ENCODE data around the gene CYP46A1. TPM values are rescaled to one million over a fixed set of nuclear protein-coding genes. Genes with fewer than 3 reads are reported as not detected.

The CYP46A1 gene
- polyA plus RNA-seq, 1 donor = 1.5 TPM

DNA sequence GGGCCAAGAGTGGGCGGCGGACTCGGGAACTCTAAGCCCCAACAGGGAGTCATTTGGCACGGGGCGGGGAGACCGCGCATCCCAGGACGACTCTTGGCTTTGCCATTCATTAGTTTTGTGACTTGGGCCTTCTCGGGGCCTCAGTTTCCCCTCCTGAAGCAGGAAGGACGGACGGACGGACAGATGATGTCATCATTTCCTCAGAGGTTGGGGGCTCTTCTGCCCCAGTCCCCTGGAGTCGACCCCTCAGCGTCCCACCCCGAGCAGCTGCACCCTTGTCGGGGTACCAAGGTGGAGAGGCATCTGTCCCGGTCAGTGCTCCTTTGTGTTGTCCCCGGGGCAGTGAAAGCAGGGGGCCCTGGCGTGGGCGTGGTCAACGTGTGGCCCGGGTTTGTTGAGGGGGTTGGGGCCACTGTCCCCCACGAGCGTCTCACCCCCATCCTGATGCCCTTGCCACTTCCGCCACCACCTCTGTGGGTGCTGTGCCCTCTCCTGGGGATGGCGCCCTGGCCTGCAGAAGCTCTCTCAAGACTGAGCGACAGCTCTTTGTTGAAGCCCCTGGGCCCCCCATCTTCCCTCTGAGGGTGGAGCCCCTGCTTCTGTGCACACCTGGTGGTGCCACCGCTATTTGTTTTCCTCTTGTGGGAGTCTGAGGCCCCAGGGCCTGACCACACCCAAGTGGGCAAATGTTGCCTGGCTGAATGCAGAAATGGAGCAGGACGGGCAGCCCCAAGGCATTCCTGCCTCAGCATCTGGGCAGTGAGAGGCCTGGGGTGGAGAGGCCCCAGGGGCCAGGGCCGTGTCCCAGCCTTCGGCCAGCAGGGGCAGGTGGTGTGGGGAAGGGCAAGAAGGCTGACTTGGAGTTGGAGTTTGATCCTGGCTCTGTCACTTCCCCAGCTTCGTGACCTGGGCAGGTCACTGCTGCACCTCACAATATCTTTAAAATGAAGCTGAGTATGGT, 38.3 kb upstream of the CYP46A1 start:
- peaks cover 8% of the 10 kb centered on the region for H3K4me1 ChIP-seq (ENCODE audit: control insufficient read depth, insufficient read depth, low read length)
- H3K27ac ChIP-seq (ENCODE audit: low read length) = no peak overlapping the region
- peak overlapping the region; percentile 6 for H3K4me3 ChIP-seq (ENCODE audit: low read length)
- no CpG with 5 or more reads among the region's 32 CpGs for WGBS (ENCODE audit: insufficient coverage, low lambda C conversion rate)
- H3K27me3 ChIP-seq (ENCODE audit: control insufficient read depth, insufficient read depth, low read length) = peaks cover 32% of the 10 kb centered on the region
- DNase-seq = no peak
- H3K9me3 ChIP-seq (ENCODE audit: control insufficient read depth, low read depth, low read length) = no peaks in the 10 kb centered on the region
- no peaks in the 10 kb centered on the region for H3K36me3 ChIP-seq (ENCODE audit: control insufficient read depth, insufficient read depth, low read length)

DNA sequence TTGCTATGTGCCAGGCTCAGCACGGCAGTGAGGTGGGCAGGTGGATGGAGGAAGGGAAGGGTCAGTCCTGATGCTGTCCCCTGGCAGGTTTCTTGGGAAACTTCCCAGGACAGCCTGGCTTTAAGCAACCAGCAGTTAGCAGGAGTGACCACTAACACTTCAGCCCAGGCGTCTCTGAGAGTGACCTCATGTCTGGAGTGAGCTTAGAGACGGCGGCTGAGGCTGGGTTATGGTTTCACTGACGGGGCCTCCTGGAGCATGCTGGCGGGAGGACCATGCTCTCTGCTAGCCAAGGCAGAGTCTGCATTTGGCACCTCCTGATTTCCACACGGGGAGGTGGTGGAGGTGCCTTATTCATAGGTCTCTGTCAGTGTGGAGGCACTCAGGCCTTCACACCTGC, 36.7 kb upstream of the CYP46A1 start:
- no peaks in the 10 kb centered on the region for H3K9me3 ChIP-seq (ENCODE audit: control insufficient read depth, low read depth, low read length)
- no peak for DNase-seq

DNA sequence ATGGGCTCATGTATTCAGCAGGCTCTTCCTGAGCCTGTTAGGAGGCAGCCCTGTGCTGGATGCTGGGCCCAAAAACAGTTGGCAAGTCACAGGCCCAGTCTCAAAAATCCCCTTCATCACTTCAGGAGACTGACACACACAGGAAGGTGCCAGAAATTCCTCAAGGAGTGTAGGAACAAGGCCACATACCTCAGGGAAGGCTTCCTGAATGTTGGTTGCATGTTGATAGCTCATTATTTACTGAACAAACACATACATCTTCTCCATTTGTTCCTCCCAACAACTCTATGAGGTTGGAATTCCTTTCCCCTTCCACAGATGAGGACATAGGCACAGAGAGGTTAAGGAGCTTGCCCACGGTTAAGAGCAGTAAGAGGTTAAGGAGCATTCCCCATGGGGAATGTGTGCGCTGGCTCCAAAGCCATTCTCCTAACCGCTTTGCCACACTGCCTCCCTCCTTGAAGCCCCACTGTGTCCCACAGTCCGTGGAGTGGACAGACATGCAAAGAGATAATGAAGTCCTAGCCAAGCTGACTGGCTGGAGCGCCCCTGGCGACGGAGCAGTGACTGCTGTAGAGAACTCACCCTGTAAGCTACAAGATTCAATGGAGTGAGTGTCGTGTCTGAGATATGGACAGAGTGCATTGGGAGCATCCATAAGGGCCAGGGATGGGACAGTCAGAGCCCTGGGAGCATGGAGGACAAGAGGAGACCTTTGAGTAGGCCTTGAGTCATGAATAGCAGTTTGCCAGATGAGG, 35.9 kb upstream of the CYP46A1 start:
- H3K36me3 ChIP-seq (ENCODE audit: control insufficient read depth, insufficient read depth, low read length) = no peaks in the 10 kb centered on the region
- H3K4me3 ChIP-seq (ENCODE audit: low read length) = no peak overlapping the region
- H3K27ac ChIP-seq (ENCODE audit: low read length) = no peak overlapping the region
- H3K27me3 ChIP-seq (ENCODE audit: control insufficient read depth, insufficient read depth, low read length) = peaks cover 32% of the 10 kb centered on the region
- peaks cover 8% of the 10 kb centered on the region for H3K4me1 ChIP-seq (ENCODE audit: control insufficient read depth, insufficient read depth, low read length)
- H3K9me3 ChIP-seq (ENCODE audit: control insufficient read depth, low read depth, low read length) = no peaks in the 10 kb centered on the region
- no peak for DNase-seq
- no CpG with 5 or more reads among the region's 8 CpGs for WGBS (ENCODE audit: insufficient coverage, low lambda C conversion rate)

More for the DNA sequence above, 36.7 kb upstream of the CYP46A1 start:
- WGBS (ENCODE audit: insufficient coverage, low lambda C conversion rate) = no CpG with 5 or more reads among the region's 7 CpGs
- H3K36me3 ChIP-seq (ENCODE audit: control insufficient read depth, insufficient read depth, low read length) = no peaks in the 10 kb centered on the region
- H3K27me3 ChIP-seq (ENCODE audit: control insufficient read depth, insufficient read depth, low read length) = peaks cover 32% of the 10 kb centered on the region
- no peak overlapping the region for H3K27ac ChIP-seq (ENCODE audit: low read length)
- peaks cover 8% of the 10 kb centered on the region for H3K4me1 ChIP-seq (ENCODE audit: control insufficient read depth, insufficient read depth, low read length)
- H3K4me3 ChIP-seq (ENCODE audit: low read length) = no peak overlapping the region

DNA sequence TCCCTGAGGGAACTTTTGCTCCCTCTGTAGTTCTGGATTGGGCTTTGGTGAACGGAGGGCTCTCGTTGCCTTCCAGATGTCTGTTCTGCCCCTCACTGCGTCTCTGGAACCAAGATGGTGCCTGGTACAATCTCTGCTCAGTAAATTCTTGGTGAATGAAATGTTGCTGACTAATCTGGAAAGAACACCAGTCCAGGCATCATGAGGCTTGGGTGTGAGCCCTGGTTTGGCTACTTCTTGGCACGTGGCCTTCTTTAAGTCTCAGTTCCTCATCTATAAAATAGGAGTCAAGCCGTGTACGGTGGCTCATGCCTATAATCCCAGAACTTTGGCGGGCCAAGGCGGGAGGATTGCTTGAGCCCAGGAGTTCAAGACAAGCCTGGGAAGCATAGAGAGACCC, 34.9 kb upstream of the CYP46A1 start:
- Histone ChIP-seq H3K4me1 (ENCODE audit: control insufficient read depth, insufficient read depth, low read length) (peaks cover 8% of the 10 kb centered on the region), H3K27ac (ENCODE audit: low read length) (no peak overlapping the region), H3K9me3 (ENCODE audit: control insufficient read depth, low read depth, low read length) (no peaks in the 10 kb centered on the region), H3K27me3 (ENCODE audit: control insufficient read depth, insufficient read depth, low read length) (peaks cover 27% of the 10 kb centered on the region), H3K4me3 (ENCODE audit: low read length) (no peak overlapping the region), H3K36me3 (ENCODE audit: control insufficient read depth, insufficient read depth, low read length) (no peaks in the 10 kb centered on the region)
- WGBS (ENCODE audit: insufficient coverage, low lambda C conversion rate) = 90% methylated on average over 2 of the region's 8 CpGs
- no peak for DNase-seq

DNA sequence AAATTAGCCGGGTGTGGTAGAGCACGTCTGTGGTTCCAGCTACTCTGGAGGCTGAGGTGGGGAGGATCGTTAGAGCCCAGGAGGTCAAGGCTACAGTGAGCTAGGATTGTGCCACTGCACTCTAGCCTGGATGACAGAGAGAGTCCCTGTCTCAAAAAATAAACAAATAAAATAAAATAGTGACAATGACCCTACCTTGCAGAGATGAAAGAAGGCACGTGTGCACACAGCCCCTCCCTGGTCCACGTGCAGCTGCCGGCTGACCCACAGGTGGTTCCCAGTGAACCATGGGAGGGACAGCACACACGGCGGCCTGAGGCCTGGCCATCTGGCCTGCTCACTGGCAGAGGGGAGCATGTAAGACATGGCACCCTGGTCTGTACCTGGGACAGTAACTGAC, 34.5 kb upstream of the CYP46A1 start:
- DNase-seq = no peak
- Histone ChIP-seq H3K4me1 (ENCODE audit: control insufficient read depth, insufficient read depth, low read length) (peaks cover 6% of the 10 kb centered on the region), H3K4me3 (ENCODE audit: low read length) (no peak overlapping the region), H3K9me3 (ENCODE audit: control insufficient read depth, low read depth, low read length) (no peaks in the 10 kb centered on the region), H3K27ac (ENCODE audit: low read length) (no peak overlapping the region), H3K36me3 (ENCODE audit: control insufficient read depth, insufficient read depth, low read length) (no peaks in the 10 kb centered on the region), H3K27me3 (ENCODE audit: control insufficient read depth, insufficient read depth, low read length) (peaks cover 22% of the 10 kb centered on the region)
- WGBS (ENCODE audit: insufficient coverage, low lambda C conversion rate) = no CpG with 5 or more reads among the region's 8 CpGs

DNA sequence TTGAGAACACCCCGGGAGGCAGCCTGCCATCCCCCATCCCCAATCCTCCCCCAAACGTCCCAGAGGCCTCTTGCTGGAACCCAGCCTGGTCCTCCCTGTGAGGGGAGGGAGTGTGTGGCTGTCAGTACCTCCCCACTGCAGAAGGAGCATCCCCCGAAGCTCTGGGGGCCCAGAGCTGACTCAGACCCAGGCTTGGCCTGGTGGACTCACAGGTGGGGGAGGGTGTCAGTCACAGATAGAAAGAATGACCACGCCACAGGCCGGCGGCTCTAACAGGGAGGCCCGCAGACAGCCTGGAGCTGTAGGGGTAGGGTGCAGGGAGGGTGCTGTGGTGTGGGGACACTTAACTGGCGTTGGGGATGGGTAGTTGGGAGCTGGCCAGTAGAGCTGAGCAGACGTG, 33.9 kb upstream of the CYP46A1 start:
- H3K27ac ChIP-seq (ENCODE audit: low read length) = no peak overlapping the region
- peaks cover 4% of the 10 kb centered on the region for H3K4me1 ChIP-seq (ENCODE audit: control insufficient read depth, insufficient read depth, low read length)
- H3K36me3 ChIP-seq (ENCODE audit: control insufficient read depth, insufficient read depth, low read length) = no peaks in the 10 kb centered on the region
- H3K9me3 ChIP-seq (ENCODE audit: control insufficient read depth, low read depth, low read length) = no peaks in the 10 kb centered on the region
- 90% methylated on average over 2 of the region's 9 CpGs for WGBS (ENCODE audit: insufficient coverage, low lambda C conversion rate)
- DNase-seq = no peak
- H3K27me3 ChIP-seq (ENCODE audit: control insufficient read depth, insufficient read depth, low read length) = peaks cover 19% of the 10 kb centered on the region
- H3K4me3 ChIP-seq (ENCODE audit: low read length) = no peak overlapping the region

DNA sequence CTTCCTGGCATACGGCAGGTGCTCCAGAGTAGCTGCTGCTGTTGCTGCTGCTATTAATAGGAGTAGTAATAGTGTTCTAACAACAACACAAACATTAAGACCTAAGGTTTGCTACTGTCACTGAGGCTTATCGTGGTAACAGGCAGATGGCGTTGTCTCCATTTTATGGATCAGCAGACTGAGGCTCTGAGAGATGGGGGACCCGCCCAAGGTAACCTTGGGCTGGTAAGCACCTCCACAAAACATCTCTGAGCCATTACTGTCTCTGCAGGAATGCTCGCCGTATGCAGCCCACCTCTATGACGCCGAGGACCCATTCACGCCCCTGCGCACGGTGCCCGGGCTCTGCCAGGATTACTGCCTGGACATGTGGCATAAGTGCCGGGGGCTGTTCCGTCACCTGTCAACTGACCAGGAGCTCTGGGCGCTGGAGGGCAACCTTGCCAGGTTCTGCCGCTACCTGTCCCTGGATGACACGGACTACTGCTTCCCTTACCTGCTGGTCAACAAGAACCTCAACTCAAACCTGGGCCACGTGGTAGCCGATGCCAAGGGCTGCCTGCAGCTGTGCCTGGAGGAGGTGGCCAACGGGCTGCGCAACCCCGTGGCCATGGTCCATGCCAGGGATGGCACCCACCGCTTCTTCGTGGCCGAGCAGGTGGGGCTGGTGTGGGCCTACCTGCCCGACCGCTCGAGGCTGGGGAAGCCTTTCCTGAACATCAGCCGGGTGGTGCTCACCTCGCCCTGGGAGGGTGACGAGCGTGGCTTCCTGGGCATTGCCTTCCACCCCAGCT, 31.9 kb upstream of the CYP46A1 start:
- WGBS (ENCODE audit: insufficient coverage, low lambda C conversion rate) = no CpG with 5 or more reads among the region's 32 CpGs
- Histone ChIP-seq H3K27me3 (ENCODE audit: control insufficient read depth, insufficient read depth, low read length) (peaks cover 22% of the 10 kb centered on the region), H3K36me3 (ENCODE audit: control insufficient read depth, insufficient read depth, low read length) (no peaks in the 10 kb centered on the region), H3K4me1 (ENCODE audit: control insufficient read depth, insufficient read depth, low read length) (no peaks in the 10 kb centered on the region), H3K27ac (ENCODE audit: low read length) (no peak overlapping the region), H3K9me3 (ENCODE audit: control insufficient read depth, low read depth, low read length) (no peaks in the 10 kb centered on the region), H3K4me3 (ENCODE audit: low read length) (no peak overlapping the region)
- DNase-seq = no peak

DNA sequence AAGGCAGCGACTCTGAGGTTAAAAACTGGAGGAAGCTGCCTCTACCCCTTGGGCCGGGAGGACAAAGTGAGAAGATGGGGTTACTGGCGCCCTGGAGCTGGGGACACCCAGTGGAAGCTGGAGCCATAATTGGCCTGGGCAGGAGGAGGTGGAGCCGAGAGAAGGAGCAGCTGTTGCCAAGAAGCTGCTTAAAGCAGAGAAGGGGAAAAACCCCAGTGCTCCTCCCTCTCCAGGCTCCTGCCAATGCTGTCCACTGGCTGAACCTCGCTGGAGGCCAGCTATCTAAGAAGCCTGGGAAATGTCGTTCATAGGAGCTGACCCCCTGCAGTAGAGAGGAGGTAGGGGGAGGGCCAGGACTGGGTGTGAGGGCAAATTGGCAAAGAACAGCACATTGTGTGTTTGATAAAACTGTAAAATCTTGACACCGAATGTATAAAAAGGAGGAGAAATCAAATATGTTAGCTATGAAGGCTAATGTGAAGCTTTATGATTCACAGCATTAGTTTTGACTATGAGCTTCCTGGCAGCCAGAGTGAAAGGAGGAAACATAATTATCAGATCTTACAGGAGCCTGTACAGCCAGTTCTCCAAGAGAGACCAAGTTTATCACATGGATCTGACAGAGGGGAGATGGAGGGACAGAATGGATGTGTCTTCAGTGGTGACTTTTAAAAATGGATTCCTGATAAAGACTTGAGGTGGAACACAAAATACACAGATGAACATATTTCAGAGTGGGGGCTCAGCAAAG, 29.7 kb upstream of the CYP46A1 start:
- DNase-seq = peak in 1 of 2 donors; percentile 39
- peaks cover 36% of the 10 kb centered on the region for H3K27me3 ChIP-seq (ENCODE audit: control insufficient read depth, insufficient read depth, low read length)

DNA sequence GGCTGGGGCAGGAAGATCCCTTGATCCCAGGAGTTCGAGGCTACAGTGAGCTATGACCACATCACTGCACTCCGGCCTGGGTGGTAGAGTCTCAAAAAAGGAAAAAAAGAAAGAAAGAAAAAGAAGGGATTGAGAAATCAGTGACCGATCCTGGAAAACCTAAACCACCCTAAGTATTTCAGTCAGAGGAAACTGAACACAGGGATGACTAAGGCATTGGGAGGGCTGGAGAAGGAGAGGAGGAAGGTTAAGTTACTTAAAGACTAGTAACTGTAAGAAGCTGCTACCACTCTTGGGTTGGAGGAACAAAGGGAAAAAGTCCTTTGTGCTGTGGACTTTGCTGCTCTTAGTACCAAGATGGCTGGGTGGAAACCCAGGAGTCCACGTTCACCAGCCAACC, 28.6 kb upstream of the CYP46A1 start:
- Histone ChIP-seq H3K36me3 (ENCODE audit: control insufficient read depth, insufficient read depth, low read length) (no peaks in the 10 kb centered on the region), H3K4me3 (ENCODE audit: low read length) (no peak overlapping the region), H3K4me1 (ENCODE audit: control insufficient read depth, insufficient read depth, low read length) (peaks cover 3% of the 10 kb centered on the region), H3K9me3 (ENCODE audit: control insufficient read depth, low read depth, low read length) (no peaks in the 10 kb centered on the region), H3K27ac (ENCODE audit: low read length) (no peak overlapping the region), H3K27me3 (ENCODE audit: control insufficient read depth, insufficient read depth, low read length) (peaks cover 46% of the 10 kb centered on the region)
- no peak for DNase-seq
- 80% methylated on average over 1 of the region's 4 CpGs for WGBS (ENCODE audit: insufficient coverage, low lambda C conversion rate)

More for the DNA sequence above, 29.7 kb upstream of the CYP46A1 start:
- H3K27ac ChIP-seq (ENCODE audit: low read length) = no peak overlapping the region
- no peaks in the 10 kb centered on the region for H3K4me1 ChIP-seq (ENCODE audit: control insufficient read depth, insufficient read depth, low read length)
- no peaks in the 10 kb centered on the region for H3K9me3 ChIP-seq (ENCODE audit: control insufficient read depth, low read depth, low read length)
- no peaks in the 10 kb centered on the region for H3K36me3 ChIP-seq (ENCODE audit: control insufficient read depth, insufficient read depth, low read length)
- H3K4me3 ChIP-seq (ENCODE audit: low read length) = no peak overlapping the region
- WGBS (ENCODE audit: insufficient coverage, low lambda C conversion rate) = 100% methylated on average over 1 of the region's 7 CpGs
